ENCODE results near the gene GATA2. TPM values are rescaled to one million over a fixed set of nuclear protein-coding genes. Genes with fewer than 3 reads are reported as not detected.

The GATA2 gene
- total and polyA plus RNA-seq, 2 of the 13 experiments (the other 11 are each of a cell fraction or from before 2014, with no cell fraction given) = 3.5 to 6.2 TPM

- no peak overlapping the region for H3K4me2 ChIP-seq (ENCODE audit: low read depth, low read length)
- ATAC-seq (no peak), DNase-seq (ENCODE audit: low spot score) (no peak), FAIRE-seq (no peak)
- no peak overlapping the region for H3K27ac ChIP-seq (ENCODE audit: extremely low read length, insufficient read depth, low read length)
- no peaks in the 10 kb centered on the region for H4K20me1 ChIP-seq (ENCODE audit: insufficient read depth, low read length)
- POLR2A ChIA-PET = no interaction called here
- H3K79me2 ChIP-seq (ENCODE audit: insufficient read depth, low read length) = no peaks in the 10 kb centered on the region
- H3K36me3 ChIP-seq (replicated peaks in 1 of 2; ENCODE audit: control insufficient read depth in 1 of 2, insufficient read depth in 2 of 2, low read length in 2 of 2) = no peaks in the 10 kb centered on the region
- WGBS (ENCODE audit: low lambda C conversion rate) = 15% methylated on average over 6 of the region's 6 CpGs
- no peak for TF ChIP-seq ZNF614 (CRISPR knock-in tag; IDR thresholded peaks at IDR 0.05; ENCODE audit: borderline replicate concordance)
- TF ChIP-seq ZNF780A (CRISPR knock-in tag; IDR thresholded peaks at IDR 0.05) = no peak
- no peak for TF ChIP-seq ARHGAP35 (CRISPR knock-in tag; IDR thresholded peaks at IDR 0.05; ENCODE audit: borderline replicate concordance)
- no peak for TF ChIP-seq ZNF749 (CRISPR knock-in tag; IDR thresholded peaks at IDR 0.05; ENCODE audit: borderline replicate concordance)
- no peak for TF ChIP-seq PAF1 (CRISPR knock-in tag; IDR thresholded peaks at IDR 0.05)
- TF ChIP-seq SNAPC2 (CRISPR knock-in tag; IDR thresholded peaks at IDR 0.05) = no peak
- TF ChIP-seq IRF9 (CRISPR knock-in tag; IDR thresholded peaks at IDR 0.05; ENCODE audit: borderline replicate concordance) = no peak
- no peak for TF ChIP-seq ZNF317 (CRISPR knock-in tag; IDR thresholded peaks at IDR 0.05)
- no peak for TF ChIP-seq RBM22 (optimal IDR thresholded peaks at IDR 0.05; ENCODE audit: low read length)
- TF ChIP-seq MXD4 (CRISPR knock-in tag; IDR thresholded peaks at IDR 0.05) = no peak
- no peak for TF ChIP-seq ZMAT3 (CRISPR knock-in tag; conservative IDR thresholded peaks at IDR 0.05)
- no peak for TF ChIP-seq ZNF710 (CRISPR knock-in tag; IDR thresholded peaks at IDR 0.05; ENCODE audit: borderline replicate concordance)
- no peak for TF ChIP-seq KAT2B (IDR thresholded peaks at IDR 0.05; ENCODE audit: borderline replicate concordance, low read depth, low read length)
- TF ChIP-seq ETV6 (CRISPR knock-in tag; conservative IDR thresholded peaks at IDR 0.05) = no peak
- no peak for TF ChIP-seq ARNTL (CRISPR knock-in tag; IDR thresholded peaks at IDR 0.05)
- no peak for TF ChIP-seq FOXO4 (CRISPR knock-in tag; conservative IDR thresholded peaks at IDR 0.05)
- TF ChIP-seq ZNF75D (CRISPR knock-in tag; IDR thresholded peaks at IDR 0.05; ENCODE audit: borderline replicate concordance) = no peak
- no peak for TF ChIP-seq ZNF841 (CRISPR knock-in tag; IDR thresholded peaks at IDR 0.05; ENCODE audit: borderline replicate concordance)
- no peak for TF ChIP-seq YEATS2 (CRISPR knock-in tag; IDR thresholded peaks at IDR 0.05; ENCODE audit: borderline replicate concordance)
- H2AFZ ChIP-seq (ENCODE audit: low read length) = no peak overlapping the region
- no peak overlapping the region for H3K4me3 ChIP-seq (replicated peaks in 1 of 3; ENCODE audit: insufficient read depth in 1 of 3, low read depth in 2 of 3, low read length in 3 of 3)
- H3K4me1 ChIP-seq (ENCODE audit: insufficient read depth, low read length) = no peaks in the 10 kb centered on the region
- in situ Hi-C loops (cut with HindIII; ENCODE audit: extremely low pct_ligation_motif_present, low pct_unique_long_range_greater_than_20kb) = no loop called here
- CTCF ChIA-PET (ENCODE audit: low intra/inter-chr PET ratio, low total read pairs) = no interaction called here
- intact Hi-C loops (cut with micrococcal nuclease; ENCODE audit: unreplicated experiment) = no loop called here
- no peak overlapping the region for H3K9ac ChIP-seq (ENCODE audit: insufficient read depth, low read depth, low read length)
- H3K27me3 ChIP-seq (ENCODE audit: control insufficient read depth in 1 of 2, insufficient read depth in 2 of 2, low read length in 2 of 2) = peaks cover 12 to 81% of the 10 kb centered on the region in 2 experiments; a peak in 4 of 5 replicates
- no peaks in the 10 kb centered on the region for H3K9me3 ChIP-seq (ENCODE audit: low read length)
- no TSS peak for BruUV-seq (replicated peaks)
Observed at GRCh38 chr3:128448491-128448890, 44.5 kb downstream of the GATA2 start.
